ENCODE measurements around the gene PDE7B.

The PDE7B gene

DNA sequence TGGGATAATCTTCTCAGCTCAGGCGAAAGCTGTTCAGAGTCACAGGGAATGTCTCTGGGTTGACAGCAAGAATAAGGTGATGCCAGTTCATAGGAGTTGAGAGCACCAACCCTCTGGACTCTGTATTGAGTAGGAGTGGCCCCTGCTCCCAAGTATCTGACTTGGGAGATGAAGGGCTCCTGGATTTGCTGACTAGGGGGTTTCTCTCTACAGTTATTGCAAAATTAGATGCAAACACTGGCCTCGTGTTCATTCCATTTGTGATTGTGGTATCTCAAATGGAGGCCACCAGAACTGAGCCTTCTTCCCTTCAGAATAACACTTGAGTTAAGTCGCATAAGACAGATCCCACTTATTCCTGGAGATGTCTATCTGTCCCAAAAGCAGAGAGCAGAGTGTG, 135.7 kb downstream of the PDE7B start (continued):
- TF ChIP-seq ZBTB11 (tag by site-specific recombination; conservative IDR thresholded peaks at IDR 0.05; ENCODE audit: low read depth) (no peak), ZNF777 (tag by site-specific recombination; IDR thresholded peaks at IDR 0.05; ENCODE audit: borderline replicate concordance) (no peak), ZNF707 (tag by site-specific recombination; IDR thresholded peaks at IDR 0.05) (no peak), ZNF18 (tag by site-specific recombination; IDR thresholded peaks at IDR 0.05) (no peak), ZNF621 (tag by site-specific recombination; IDR thresholded peaks at IDR 0.05) (no peak), ZFHX2 (tag by site-specific recombination; conservative IDR thresholded peaks at IDR 0.05) (no peak), ZFP3 (tag by site-specific recombination; IDR thresholded peaks at IDR 0.05; ENCODE audit: low read depth) (no peak), KLF16 (tag by site-specific recombination; IDR thresholded peaks at IDR 0.05) (no peak), ZNF664 (tag by site-specific recombination; IDR thresholded peaks at IDR 0.05) (no peak)

DNA sequence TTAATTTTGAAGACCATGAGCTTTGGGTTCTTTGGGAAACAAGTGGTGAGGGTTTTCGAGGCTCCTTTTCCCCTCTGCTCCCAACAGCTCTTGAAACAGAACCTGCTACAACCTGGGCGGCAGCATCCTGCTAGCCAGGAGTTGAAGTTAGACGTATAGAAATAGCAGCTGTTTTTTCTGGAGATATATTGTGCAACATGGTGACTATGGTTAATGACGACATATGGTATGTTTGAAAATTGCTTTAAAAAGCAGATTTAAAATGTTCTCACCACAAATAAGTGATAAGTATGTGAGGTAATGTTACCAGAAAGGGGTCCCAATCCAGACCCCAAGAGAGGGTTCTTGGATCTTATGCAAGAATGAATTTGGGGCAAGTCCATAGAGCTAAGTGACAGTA, 138.9 kb downstream of the PDE7B start:
- Histone ChIP-seq H3K36me3 (ENCODE audit: control insufficient read depth in 2 of 2, insufficient read depth in 1 of 2, low read length in 2 of 2) (no peaks in the 10 kb centered on the region), H3K27ac (ENCODE audit: extremely low read depth, low read depth, low read length) (no peak overlapping the region), H3K4me3 (ENCODE audit: low read depth, low read length) (no peak overlapping the region), H3K9me3 (ENCODE audit: control insufficient read depth, insufficient read depth, low read depth, low read length) (no peaks in the 10 kb centered on the region), H3K4me1 (ENCODE audit: control insufficient read depth, insufficient read depth, low read length) (no peaks in the 10 kb centered on the region)
- ChIA-PET POLR2A (no interaction called here), CTCF (no interaction called here)
- TF ChIP-seq ZNF404 (tag by site-specific recombination; IDR thresholded peaks at IDR 0.05), result no peak
- TF ChIP-seq ZBTB8A (tag by site-specific recombination; IDR thresholded peaks at IDR 0.05), result no peak
- TF ChIP-seq GLI4 (tag by site-specific recombination; IDR thresholded peaks at IDR 0.05), result no peak
- TF ChIP-seq ZFP41 (tag by site-specific recombination; IDR thresholded peaks at IDR 0.05; ENCODE audit: borderline replicate concordance), result no peak
- TF ChIP-seq ZNF274 (IDR thresholded peaks at IDR 0.05; ENCODE audit: low read length), result no peak
- no peak for TF ChIP-seq ZNF274 (tag by site-specific recombination; IDR thresholded peaks at IDR 0.05; ENCODE audit: borderline replicate concordance)
- TF ChIP-seq ZNF514 (tag by site-specific recombination; IDR thresholded peaks at IDR 0.05), result no peak
- no peak for TF ChIP-seq ZNF114 (tag by site-specific recombination; IDR thresholded peaks at IDR 0.05)
- no peak for TF ChIP-seq HOXD13 (CRISPR knock-in tag; IDR thresholded peaks at IDR 0.05; ENCODE audit: borderline replicate concordance)
- no peak for TF ChIP-seq ZNF155 (tag by site-specific recombination; IDR thresholded peaks at IDR 0.05)
- no peak for TF ChIP-seq ZNF16 (tag by site-specific recombination; IDR thresholded peaks at IDR 0.05; ENCODE audit: low read depth)
- no peak for TF ChIP-seq ZNF776 (tag by site-specific recombination; IDR thresholded peaks at IDR 0.05; ENCODE audit: borderline replicate concordance)
- TF ChIP-seq ZNF792 (tag by site-specific recombination; IDR thresholded peaks at IDR 0.05), result no peak
- TF ChIP-seq KLF10 (tag by site-specific recombination; IDR thresholded peaks at IDR 0.05), result no peak
- TF ChIP-seq PBX3 (CRISPR knock-in tag; IDR thresholded peaks at IDR 0.05), result no peak
- no peak for TF ChIP-seq ZNF416 (tag by site-specific recombination; IDR thresholded peaks at IDR 0.05)
- no peak for TF ChIP-seq ZNF585B (tag by site-specific recombination; IDR thresholded peaks at IDR 0.05)
- no peak for TF ChIP-seq ZNF791 (tag by site-specific recombination; IDR thresholded peaks at IDR 0.05)

Measured in HEK293 (cell line).